ENCODE data around the gene ARMC3. TPM values are rescaled to one million over a fixed set of nuclear protein-coding genes. Genes with fewer than 3 reads are reported as not detected.

Gene ARMC3
- total RNA-seq, 1 experiment from 2014 or later: 14.4 TPM

- Histone ChIP-seq H3K27ac (no peak overlapping the region), H3F3A (ENCODE audit: insufficient read depth, low read depth) (no peaks in the 10 kb centered on the region), H4K20me1 (ENCODE audit: insufficient read depth) (no peaks in the 10 kb centered on the region), H3K36me3 (ENCODE audit: low read depth) (no peaks in the 10 kb centered on the region), H3K9me2 (ENCODE audit: insufficient read depth) (no peaks in the 10 kb centered on the region), H3K4me1 (replicated peaks; ENCODE audit: insufficient read depth) (no peaks in the 10 kb centered on the region), H3K27me3 (ENCODE audit: insufficient read depth, low read depth) (no peaks in the 10 kb centered on the region), H3K9me3 (ENCODE audit: insufficient read depth, low read depth) (no peaks in the 10 kb centered on the region), H2AFZ (no peak overlapping the region), H3K4me3 (no peak overlapping the region), H3K4me2 (no peak overlapping the region), H3K79me2 (ENCODE audit: low read depth) (no peaks in the 10 kb centered on the region)
- ChIA-PET CTCF (no interaction called here), POLR2A (ENCODE audit: unreplicated experiment) (no interaction called here)
- no peak for DNase-seq
- intact Hi-C loops (cut with micrococcal nuclease; ENCODE audit: unreplicated experiment): no loop called here
- BruUV-seq (replicated peaks): no TSS peak
- TF ChIP-seq EZH2 (IDR thresholded peaks at IDR 0.05; ENCODE audit: low read depth): no peak
- no peak for TF ChIP-seq CTCF (conservative IDR thresholded peaks at IDR 0.05)
Observed at GRCh38 chr10:22993314-22993713, 65.5 kb downstream of the ARMC3 start.

GRCh38 chr10:22997096-22997495 lies 69.2 kb downstream of the ARMC3 start:
- Histone ChIP-seq H3K4me3 (no peak overlapping the region), H3K9me2 (ENCODE audit: insufficient read depth) (no peaks in the 10 kb centered on the region), H3K36me3 (ENCODE audit: low read depth) (no peaks in the 10 kb centered on the region), H3K4me1 (replicated peaks; ENCODE audit: insufficient read depth) (no peaks in the 10 kb centered on the region), H3F3A (ENCODE audit: insufficient read depth, low read depth) (no peaks in the 10 kb centered on the region), H4K20me1 (ENCODE audit: insufficient read depth) (no peaks in the 10 kb centered on the region), H3K4me2 (no peak overlapping the region), H2AFZ (no peak overlapping the region), H3K79me2 (ENCODE audit: low read depth) (no peaks in the 10 kb centered on the region), H3K27ac (no peak overlapping the region), H3K9me3 (ENCODE audit: insufficient read depth, low read depth) (no peaks in the 10 kb centered on the region), H3K27me3 (ENCODE audit: insufficient read depth, low read depth) (no peaks in the 10 kb centered on the region)
- TF ChIP-seq EZH2 (IDR thresholded peaks at IDR 0.05; ENCODE audit: low read depth): no peak
- TF ChIP-seq CTCF (conservative IDR thresholded peaks at IDR 0.05): no peak
- CTCF ChIA-PET: no interaction called here
- intact Hi-C loops (cut with micrococcal nuclease; ENCODE audit: unreplicated experiment): no loop called here
- peak in 1 of 2 experiments; percentile 37 for DNase-seq
- POLR2A ChIA-PET (ENCODE audit: unreplicated experiment): interaction anchor here (0.5 kb wide), 1 partner anchor 56 kb away, joined by 7 read pairs; no protein-coding TSS in a partner anchor
- BruUV-seq (replicated peaks): no TSS peak

GRCh38 chr10:22998091-22998490 lies 70.2 kb downstream of the ARMC3 start:
- Histone ChIP-seq H3K79me2 (ENCODE audit: low read depth) (no peaks in the 10 kb centered on the region), H3K27ac (no peak overlapping the region), H3K4me1 (replicated peaks; ENCODE audit: insufficient read depth) (no peaks in the 10 kb centered on the region), H3K36me3 (ENCODE audit: low read depth) (no peaks in the 10 kb centered on the region), H3K27me3 (ENCODE audit: insufficient read depth, low read depth) (no peaks in the 10 kb centered on the region), H4K20me1 (ENCODE audit: insufficient read depth) (no peaks in the 10 kb centered on the region), H3K4me3 (no peak overlapping the region), H3K9me3 (ENCODE audit: insufficient read depth, low read depth) (no peaks in the 10 kb centered on the region), H3K9me2 (ENCODE audit: insufficient read depth) (no peaks in the 10 kb centered on the region), H3K4me2 (no peak overlapping the region), H3F3A (ENCODE audit: insufficient read depth, low read depth) (no peaks in the 10 kb centered on the region), H2AFZ (no peak overlapping the region)
- CTCF ChIA-PET: no interaction called here
- POLR2A ChIA-PET (ENCODE audit: unreplicated experiment): no interaction called here
- no peak for DNase-seq
- TF ChIP-seq CTCF (conservative IDR thresholded peaks at IDR 0.05) (no peak), EZH2 (IDR thresholded peaks at IDR 0.05; ENCODE audit: low read depth) (no peak)
- no TSS peak for BruUV-seq (replicated peaks)
- intact Hi-C loops (cut with micrococcal nuclease; ENCODE audit: unreplicated experiment): no loop called here

All from PC-9 (cell line).